Measurements from ENCODE around the gene AGBL4. TPM values are rescaled to one million over a fixed set of nuclear protein-coding genes. Genes with fewer than 3 reads are reported as not detected.

AGBL4 gene
- total and polyA plus RNA-seq, 9 of the 15 experiments (the other 6 are each of a cell fraction or from before 2014, with no cell fraction given), result 0.11 TPM; not detected in 7

- no peak for TF ChIP-seq RCOR1 (IDR thresholded peaks at IDR 0.05; ENCODE audit: borderline replicate concordance in 1 of 2, low read depth in 2 of 2, low read length in 2 of 2)
- TF ChIP-seq SP2 (IDR thresholded peaks at IDR 0.05; ENCODE audit: extremely low read depth, low read depth, low read length, poor library complexity, severe bottlenecking), result no peak
Observed at GRCh38 chr1:48570568-48570967, 1453.2 kb downstream of the AGBL4 start (continued).

GRCh38 chr1:48568501-48568900, 1455.3 kb downstream of the AGBL4 start:
- DNase-seq (ENCODE audit: extremely low read depth in 1 of 4, low spot score in 3 of 4) (no peak), ATAC-seq (no peak), FAIRE-seq (no peak)
- no peaks in the 10 kb centered on the region for H3K4me1 ChIP-seq (replicated peaks in 1 of 2; ENCODE audit: control insufficient read depth in 2 of 2, insufficient read depth in 2 of 2, low read length in 2 of 2)
- H3K9me1 ChIP-seq (ENCODE audit: control insufficient read depth, insufficient read depth, low read length), result no peaks in the 10 kb centered on the region
- BruUV-seq (replicated peaks), result no TSS peak
- H4K20me1 ChIP-seq (replicated peaks; ENCODE audit: control insufficient read depth, insufficient read depth, low read length), result no peaks in the 10 kb centered on the region
- no peak overlapping the region for H2AFZ ChIP-seq (ENCODE audit: low read depth, low read length)
- in situ Hi-C loops (cut with MboI) (no loop called here), intact Hi-C loops (cut with micrococcal nuclease) (no loop called here)
- H3K27me3 ChIP-seq (ENCODE audit: control insufficient read depth in 2 of 2, insufficient read depth in 2 of 2, low read length in 2 of 2), result no peaks in the 10 kb centered on the region
- no peaks in the 10 kb centered on the region for H3K36me3 ChIP-seq (ENCODE audit: control insufficient read depth, insufficient read depth, low read length)
- H3K79me2 ChIP-seq (ENCODE audit: control insufficient read depth, insufficient read depth, low read length), result no peaks in the 10 kb centered on the region
- H3K4me3 ChIP-seq, result no peak overlapping the region
- H3K9me3 ChIP-seq (replicated peaks; ENCODE audit: control insufficient read depth, insufficient read depth, low read depth, low read length), result no peaks in the 10 kb centered on the region
- ChIA-PET POLR2A (interaction anchor here (0.6 to 0.7 kb wide), 2 partner anchors 10 to 838 kb away, joined by 3 to 4 read pairs; no protein-coding TSS in a partner anchor), CTCF (ENCODE audit: low intra/inter-chr PET ratio) (no interaction called here)
- no peak overlapping the region for H3K4me2 ChIP-seq (ENCODE audit: insufficient read depth, low read length)
- 0% methylated on average over 2 of the region's 2 CpGs for WGBS (ENCODE audit: insufficient coverage, low coverage, missing lambda C conversion rate)
- no peak overlapping the region for H3K27ac ChIP-seq (ENCODE audit: extremely low read depth, low read depth, low read length)
- TF ChIP-seq CREBBP (IDR thresholded peaks at IDR 0.05; ENCODE audit: low read depth, low read length), result no peak
- H3K9ac ChIP-seq (ENCODE audit: insufficient read depth in 1 of 2, low read depth in 2 of 2, low read length in 2 of 2), result no peak overlapping the region

GRCh38 chr1:48566492-48566891, 1457.3 kb downstream of the AGBL4 start:
- Histone ChIP-seq H3K9me3 (replicated peaks; ENCODE audit: control insufficient read depth, insufficient read depth, low read depth, low read length) (no peaks in the 10 kb centered on the region), H3K27me3 (ENCODE audit: control insufficient read depth in 2 of 2, insufficient read depth in 2 of 2, low read length in 2 of 2) (no peaks in the 10 kb centered on the region), H4K20me1 (replicated peaks; ENCODE audit: control insufficient read depth, insufficient read depth, low read length) (no peaks in the 10 kb centered on the region), H2AFZ (ENCODE audit: low read depth, low read length) (no peak overlapping the region), H3K9me1 (ENCODE audit: control insufficient read depth, insufficient read depth, low read length) (no peaks in the 10 kb centered on the region), H3K4me2 (ENCODE audit: insufficient read depth, low read length) (no peak overlapping the region), H3K79me2 (ENCODE audit: control insufficient read depth, insufficient read depth, low read length) (no peaks in the 10 kb centered on the region), H3K4me1 (replicated peaks in 1 of 2; ENCODE audit: control insufficient read depth in 2 of 2, insufficient read depth in 2 of 2, low read length in 2 of 2) (no peaks in the 10 kb centered on the region), H3K4me3 (no peak overlapping the region), H3K9ac (ENCODE audit: insufficient read depth in 1 of 2, low read depth in 2 of 2, low read length in 2 of 2) (no peak overlapping the region), H3K36me3 (ENCODE audit: control insufficient read depth, insufficient read depth, low read length) (no peaks in the 10 kb centered on the region), H3K27ac (ENCODE audit: extremely low read depth, low read depth, low read length) (no peak overlapping the region)
- 0% methylated on average over 2 of the region's 2 CpGs for WGBS (ENCODE audit: insufficient coverage, low coverage, missing lambda C conversion rate)
- in situ Hi-C loops (cut with MboI), result no loop called here
- BruUV-seq (replicated peaks), result no TSS peak
- ATAC-seq (no peak), DNase-seq (ENCODE audit: extremely low read depth in 1 of 4, low spot score in 3 of 4) (no peak), FAIRE-seq (no peak)
- intact Hi-C loops (cut with micrococcal nuclease), result no loop called here
- TF ChIP-seq ZNF134 (CRISPR knock-in tag; conservative IDR thresholded peaks at IDR 0.05), result peak; percentile 92
- TF ChIP-seq ZNF184 (CRISPR knock-in tag; IDR thresholded peaks at IDR 0.05), result no peak
- ChIA-PET CTCF (ENCODE audit: low intra/inter-chr PET ratio) (no interaction called here), POLR2A (no interaction called here)
